ENCODE results near the gene DRGX. TPM values are rescaled to one million over a fixed set of nuclear protein-coding genes. Genes with fewer than 3 reads are reported as not detected.

The DRGX gene
- total RNA-seq, 1 experiment from 2014 or later = not detected

DNA sequence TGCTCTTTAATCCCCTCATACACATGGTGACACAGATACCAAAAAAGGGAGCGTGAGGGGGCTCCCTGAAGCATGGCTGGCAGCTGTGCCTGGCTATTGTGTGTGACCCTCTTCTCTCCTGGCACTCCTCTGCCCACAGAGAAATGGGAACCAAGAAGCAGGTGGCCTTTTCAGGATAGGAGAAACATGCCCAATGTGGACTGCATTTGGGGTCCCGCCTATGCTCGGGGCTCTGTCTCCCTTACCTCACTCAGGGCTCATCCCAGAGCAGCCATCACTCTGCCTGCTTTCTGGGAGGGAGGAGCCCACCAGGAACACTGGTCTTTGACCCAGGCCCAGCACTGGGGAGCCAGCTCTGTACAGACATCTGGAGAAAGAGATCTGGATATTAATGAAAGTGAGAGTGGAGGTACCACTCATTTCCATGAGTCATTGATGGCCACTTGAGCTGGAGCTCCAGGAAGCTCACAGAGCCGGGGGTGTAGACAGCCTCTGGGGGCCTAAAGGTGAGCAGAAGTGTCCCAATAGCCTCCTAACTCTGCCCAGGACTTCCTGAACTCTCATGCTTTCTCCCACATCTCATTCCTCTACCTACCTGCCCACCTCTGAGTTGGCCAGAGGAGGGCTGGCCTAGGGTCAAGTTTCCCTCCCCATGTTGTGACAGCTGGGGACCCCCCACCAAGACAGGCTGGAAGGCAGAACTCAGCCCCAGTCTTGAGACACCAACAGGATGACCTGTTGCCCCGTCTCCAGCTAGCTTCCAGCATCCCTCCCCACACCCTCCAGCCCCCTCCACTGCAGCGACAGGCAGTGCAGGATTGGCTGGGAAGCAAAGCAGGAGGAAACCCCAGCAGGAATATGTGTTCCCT lies 42.6 kb downstream of the DRGX start:
- no peak overlapping the region for H3K4me3 Mint-ChIP-seq (ENCODE audit: low read depth, unreplicated experiment)
- peaks cover 75% of the 10 kb centered on the region for H3K27me3 Mint-ChIP-seq (ENCODE audit: unreplicated experiment)
- H3K27ac Mint-ChIP-seq (ENCODE audit: unreplicated experiment) = no peak overlapping the region
- intact Hi-C loops (cut with micrococcal nuclease; ENCODE audit: unreplicated experiment) = no loop called here
- no peaks in the 10 kb centered on the region for H3K9me3 Mint-ChIP-seq (ENCODE audit: low read depth, unreplicated experiment)
- no peaks in the 10 kb centered on the region for H3K36me3 Mint-ChIP-seq (ENCODE audit: insufficient read depth, unreplicated experiment)
- DNase-seq = no peak
- BruUV-seq (replicated peaks) = no TSS peak
- TF ChIP-seq, protein P1, sequence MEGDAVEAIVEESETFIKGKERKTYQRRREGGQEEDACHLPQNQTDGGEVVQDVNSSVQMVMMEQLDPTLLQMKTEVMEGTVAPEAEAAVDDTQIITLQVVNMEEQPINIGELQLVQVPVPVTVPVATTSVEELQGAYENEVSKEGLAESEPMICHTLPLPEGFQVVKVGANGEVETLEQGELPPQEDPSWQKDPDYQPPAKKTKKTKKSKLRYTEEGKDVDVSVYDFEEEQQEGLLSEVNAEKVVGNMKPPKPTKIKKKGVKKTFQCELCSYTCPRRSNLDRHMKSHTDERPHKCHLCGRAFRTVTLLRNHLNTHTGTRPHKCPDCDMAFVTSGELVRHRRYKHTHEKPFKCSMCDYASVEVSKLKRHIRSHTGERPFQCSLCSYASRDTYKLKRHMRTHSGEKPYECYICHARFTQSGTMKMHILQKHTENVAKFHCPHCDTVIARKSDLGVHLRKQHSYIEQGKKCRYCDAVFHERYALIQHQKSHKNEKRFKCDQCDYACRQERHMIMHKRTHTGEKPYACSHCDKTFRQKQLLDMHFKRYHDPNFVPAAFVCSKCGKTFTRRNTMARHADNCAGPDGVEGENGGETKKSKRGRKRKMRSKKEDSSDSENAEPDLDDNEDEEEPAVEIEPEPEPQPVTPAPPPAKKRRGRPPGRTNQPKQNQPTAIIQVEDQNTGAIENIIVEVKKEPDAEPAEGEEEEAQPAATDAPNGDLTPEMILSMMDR (IDR thresholded peaks at IDR 0.05; ENCODE audit: unreplicated experiment) = no peak
- CTCF ChIA-PET = no interaction called here
- no peaks in the 10 kb centered on the region for H3K4me1 Mint-ChIP-seq (ENCODE audit: low read depth, unreplicated experiment)

GRCh38 chr10:49352323-49352722 lies 43.6 kb downstream of the DRGX start:
- Mint-ChIP-seq H3K27me3 (ENCODE audit: unreplicated experiment) (peaks cover 73% of the 10 kb centered on the region), H3K36me3 (ENCODE audit: insufficient read depth, unreplicated experiment) (no peaks in the 10 kb centered on the region)

DNA sequence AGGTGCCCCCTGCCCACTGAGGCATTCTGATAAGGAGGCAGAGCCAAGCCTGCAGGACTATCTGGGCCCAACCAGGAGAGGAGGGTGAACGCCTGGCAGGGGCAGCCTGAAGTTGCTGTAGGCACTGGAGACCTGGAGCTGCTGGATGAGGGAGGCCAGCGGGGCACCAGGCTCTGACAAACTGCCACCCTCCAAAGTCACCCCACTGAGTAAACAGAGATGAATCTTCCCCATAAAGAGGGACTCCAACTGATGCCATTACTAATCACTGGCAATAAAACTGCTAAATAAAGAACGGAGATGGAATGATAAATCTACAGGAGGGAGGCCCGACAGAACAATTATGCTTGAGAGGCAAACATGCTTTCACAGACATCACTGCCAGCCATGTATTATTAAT lies 44.2 kb downstream of the DRGX start:
- H3K36me3 Mint-ChIP-seq (ENCODE audit: insufficient read depth, unreplicated experiment) = no peaks in the 10 kb centered on the region
- H3K9me3 Mint-ChIP-seq (ENCODE audit: low read depth, unreplicated experiment) = no peaks in the 10 kb centered on the region
- H3K4me3 Mint-ChIP-seq (ENCODE audit: low read depth, unreplicated experiment) = no peak overlapping the region
- peaks cover 73% of the 10 kb centered on the region for H3K27me3 Mint-ChIP-seq (ENCODE audit: unreplicated experiment)
- H3K4me1 Mint-ChIP-seq (ENCODE audit: low read depth, unreplicated experiment) = no peaks in the 10 kb centered on the region
- no TSS peak for BruUV-seq (replicated peaks)
- H3K27ac Mint-ChIP-seq (ENCODE audit: unreplicated experiment) = no peak overlapping the region
- no peak for DNase-seq
- TF ChIP-seq, protein P1 (IDR thresholded peaks at IDR 0.05; ENCODE audit: unreplicated experiment) = no peak
- CTCF ChIA-PET = no interaction called here
- intact Hi-C loops (cut with micrococcal nuclease; ENCODE audit: unreplicated experiment) = no loop called here

More at GRCh38 chr10:49352323-49352722, 43.6 kb downstream of the DRGX start:
- Mint-ChIP-seq H3K9me3 (ENCODE audit: low read depth, unreplicated experiment) (no peaks in the 10 kb centered on the region), H3K4me3 (ENCODE audit: low read depth, unreplicated experiment) (no peak overlapping the region), H3K27ac (ENCODE audit: unreplicated experiment) (no peak overlapping the region), H3K4me1 (ENCODE audit: low read depth, unreplicated experiment) (no peaks in the 10 kb centered on the region)
- TF ChIP-seq, protein P1 (IDR thresholded peaks at IDR 0.05; ENCODE audit: unreplicated experiment) = no peak
- DNase-seq = no peak
- intact Hi-C loops (cut with micrococcal nuclease; ENCODE audit: unreplicated experiment) = no loop called here
- BruUV-seq (replicated peaks) = no TSS peak
- CTCF ChIA-PET = no interaction called here

DNA sequence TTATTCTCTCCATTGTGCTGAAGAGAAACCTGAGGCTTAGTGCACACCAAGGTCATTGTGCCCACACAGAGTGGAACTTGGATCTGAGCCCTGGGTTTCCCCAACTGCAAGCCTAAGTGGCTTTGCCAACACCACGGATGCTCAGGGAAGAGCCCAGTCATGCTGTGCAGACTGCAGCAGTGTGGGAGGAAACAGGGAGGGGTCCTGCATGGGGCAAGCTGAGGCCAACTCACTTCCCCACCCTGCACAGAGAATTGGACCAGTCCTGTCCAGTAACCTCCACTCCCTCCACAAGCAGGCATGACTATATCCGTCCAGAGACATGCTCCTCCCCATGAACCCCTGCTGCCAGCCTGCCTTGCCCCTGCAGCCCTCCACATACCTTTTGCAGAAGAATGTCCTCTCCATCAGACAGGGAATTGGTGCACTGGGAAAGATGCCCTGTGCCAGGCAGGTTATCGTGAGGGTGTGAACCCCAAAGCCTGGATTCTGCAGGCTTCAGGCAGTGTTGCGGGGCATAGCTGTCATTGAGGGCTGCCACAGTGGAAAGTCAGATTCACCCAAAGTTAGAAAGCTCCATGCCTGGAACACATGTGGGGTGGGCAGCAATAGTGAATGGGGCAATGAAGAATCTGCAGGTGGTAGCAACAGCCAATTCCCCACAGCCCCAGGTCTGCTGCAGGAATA lies 44.9 kb downstream of the DRGX start:
- TF ChIP-seq, protein P1 (IDR thresholded peaks at IDR 0.05; ENCODE audit: unreplicated experiment) = no peak
- no TSS peak for BruUV-seq (replicated peaks)
- peaks cover 73% of the 10 kb centered on the region for H3K27me3 Mint-ChIP-seq (ENCODE audit: unreplicated experiment)
- intact Hi-C loops (cut with micrococcal nuclease; ENCODE audit: unreplicated experiment) = no loop called here
- CTCF ChIA-PET = no interaction called here
- H3K4me1 Mint-ChIP-seq (ENCODE audit: low read depth, unreplicated experiment) = no peaks in the 10 kb centered on the region
- H3K27ac Mint-ChIP-seq (ENCODE audit: unreplicated experiment) = no peak overlapping the region
- H3K4me3 Mint-ChIP-seq (ENCODE audit: low read depth, unreplicated experiment) = no peak overlapping the region
- no peaks in the 10 kb centered on the region for H3K36me3 Mint-ChIP-seq (ENCODE audit: insufficient read depth, unreplicated experiment)
- H3K9me3 Mint-ChIP-seq (ENCODE audit: low read depth, unreplicated experiment) = no peaks in the 10 kb centered on the region
- no peak for DNase-seq
